Stimulated activated CD4-positive, alpha-beta T cell treated with anti-CD3 and anti-CD28 coated beads, TNF-alpha, amount 100 ng/mL, for 1 hour (primary cell): ENCODE data around the gene DHRS12.

Source experiments
- DNase-seq, 3 donors: peaks; one replicate each; pipeline ENCODE4 v3.0.0-alpha.2; 2020; ENCODE audit warnings: low read depth in 3 of 3, low spot score in 1 of 3

Gene DHRS12

DNA sequence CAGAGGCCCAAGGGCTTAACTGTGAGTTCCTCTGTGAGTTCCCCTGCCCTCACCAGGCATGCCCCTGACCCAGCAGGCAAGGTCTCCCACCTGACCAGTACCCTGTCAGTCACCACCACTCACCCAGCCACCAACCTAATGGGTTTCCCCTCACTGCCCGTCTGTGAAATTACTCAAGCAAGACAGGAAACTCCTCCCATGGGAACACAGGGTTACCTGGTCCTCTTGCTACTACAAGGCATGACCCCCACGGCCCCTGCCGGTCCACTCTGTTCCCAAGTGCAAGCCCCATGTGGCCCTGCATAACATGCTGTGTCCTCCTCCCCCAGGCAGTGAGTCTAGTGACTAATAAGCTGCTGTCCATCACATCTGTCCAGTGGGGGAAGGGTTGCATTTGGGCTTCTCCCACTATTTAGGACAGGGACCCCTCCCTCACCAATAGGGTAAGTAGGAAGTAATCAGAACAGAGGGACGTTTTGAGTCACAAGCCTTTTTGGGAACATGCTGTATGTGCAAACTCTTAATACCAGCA is 8.0 kb upstream of the DHRS12 start:
- DNase-seq, result no peak

DNA sequence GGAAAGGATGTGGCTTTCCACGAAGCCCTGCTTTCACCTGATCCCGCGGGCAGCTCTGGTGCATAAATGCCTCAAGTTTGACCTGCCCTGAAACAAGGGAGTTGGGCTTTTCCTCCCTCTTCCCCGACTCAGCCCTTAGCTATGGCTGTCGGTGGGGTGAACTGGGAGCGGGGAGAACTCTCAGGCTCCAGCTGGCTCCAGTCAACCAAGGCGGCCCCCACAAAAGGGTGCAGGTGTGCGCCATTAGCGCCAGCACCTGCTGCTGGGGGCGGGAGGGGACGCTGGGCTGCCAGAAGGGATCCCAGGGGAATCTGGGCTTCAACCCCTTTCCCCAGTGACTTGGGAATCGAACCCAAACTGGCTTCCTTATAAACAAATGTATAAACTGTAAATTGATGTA is 7.1 kb upstream of the DHRS12 start:
- no peak for DNase-seq

DNA sequence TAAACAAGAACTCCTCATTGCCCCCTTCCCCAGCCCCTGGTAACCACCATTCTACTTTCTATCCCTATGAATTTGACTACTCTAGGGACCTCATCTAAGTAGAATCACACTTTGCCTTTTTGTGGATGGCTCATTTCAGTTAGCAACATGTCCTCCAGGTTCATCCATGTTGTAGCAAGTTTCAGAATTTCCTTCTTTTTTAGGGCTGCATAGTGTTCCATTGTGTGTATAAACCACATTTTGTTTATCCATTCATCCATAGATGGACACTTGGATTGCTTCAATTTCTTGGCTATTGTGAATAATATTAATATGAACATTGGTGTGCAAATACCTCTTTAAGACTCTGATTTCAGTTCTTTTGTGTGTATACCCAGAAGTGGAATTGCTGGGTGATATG is 4.8 kb upstream of the DHRS12 start:
- DNase-seq, result no peak

- no peak for DNase-seq
These were observed 3.1 kb upstream of the DHRS12 start for GRCh38 chr13:51807041-51807440.

GRCh38 chr13:51806566-51806965 is 2.6 kb upstream of the DHRS12 start:
- DNase-seq, result no peak

DNA sequence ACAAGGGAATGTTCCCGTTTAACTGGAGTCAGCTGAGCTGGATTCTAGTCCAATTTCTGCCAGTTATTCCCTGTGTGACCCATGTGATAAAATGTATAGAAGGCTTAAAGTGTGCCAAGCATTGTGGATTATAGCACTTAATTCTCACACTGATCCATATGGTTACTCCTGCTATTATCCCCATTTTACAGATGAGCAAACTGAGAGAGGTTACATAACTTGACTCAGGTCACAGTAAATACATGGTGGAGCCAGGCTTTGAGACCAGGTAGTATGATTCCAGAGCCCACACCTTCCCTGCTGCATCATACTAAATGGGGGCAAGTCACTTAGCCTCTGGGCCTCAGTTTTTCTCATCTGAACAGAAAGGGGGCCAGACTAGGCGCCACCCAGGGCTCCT is 2.0 kb upstream of the DHRS12 start:
- DNase-seq, result no peak

DNA sequence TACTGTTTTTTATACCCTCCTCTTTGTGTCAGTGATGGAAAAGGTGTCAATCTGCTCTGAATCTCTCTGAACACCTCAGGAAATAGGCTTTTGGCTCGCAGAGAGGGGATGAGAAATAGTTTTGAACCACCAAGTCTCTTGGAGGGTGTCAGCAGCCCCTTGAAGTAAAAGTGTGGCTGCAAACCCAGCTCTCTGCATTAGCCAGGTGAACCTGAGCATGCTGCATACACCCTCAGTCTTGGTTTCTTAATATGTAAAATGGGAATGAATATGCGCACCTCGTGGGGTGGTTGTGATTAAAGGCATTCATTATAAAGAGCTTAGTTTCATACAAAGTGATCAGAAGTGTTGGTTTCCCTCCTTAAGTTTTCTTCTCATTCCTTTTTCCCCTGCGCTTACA is 1.4 kb upstream of the DHRS12 start:
- DNase-seq, result no peak

GRCh38 chr13:51804295-51805172 is 571 bp upstream of the DHRS12 start:
- DNase-seq, result no peak

- DNase-seq, result no peak
These were observed 1.1 kb downstream of the DHRS12 start for GRCh38 chr13:51802631-51803418.

GRCh38 chr13:51801631-51802099 is 2.3 kb downstream of the DHRS12 start:
- no peak for DNase-seq

- no peak for DNase-seq
These were observed 3.5 kb downstream of the DHRS12 start for GRCh38 chr13:51800486-51800885.

GRCh38 chr13:51799261-51799660 is 4.7 kb downstream of the DHRS12 start:
- no peak for DNase-seq

DNA sequence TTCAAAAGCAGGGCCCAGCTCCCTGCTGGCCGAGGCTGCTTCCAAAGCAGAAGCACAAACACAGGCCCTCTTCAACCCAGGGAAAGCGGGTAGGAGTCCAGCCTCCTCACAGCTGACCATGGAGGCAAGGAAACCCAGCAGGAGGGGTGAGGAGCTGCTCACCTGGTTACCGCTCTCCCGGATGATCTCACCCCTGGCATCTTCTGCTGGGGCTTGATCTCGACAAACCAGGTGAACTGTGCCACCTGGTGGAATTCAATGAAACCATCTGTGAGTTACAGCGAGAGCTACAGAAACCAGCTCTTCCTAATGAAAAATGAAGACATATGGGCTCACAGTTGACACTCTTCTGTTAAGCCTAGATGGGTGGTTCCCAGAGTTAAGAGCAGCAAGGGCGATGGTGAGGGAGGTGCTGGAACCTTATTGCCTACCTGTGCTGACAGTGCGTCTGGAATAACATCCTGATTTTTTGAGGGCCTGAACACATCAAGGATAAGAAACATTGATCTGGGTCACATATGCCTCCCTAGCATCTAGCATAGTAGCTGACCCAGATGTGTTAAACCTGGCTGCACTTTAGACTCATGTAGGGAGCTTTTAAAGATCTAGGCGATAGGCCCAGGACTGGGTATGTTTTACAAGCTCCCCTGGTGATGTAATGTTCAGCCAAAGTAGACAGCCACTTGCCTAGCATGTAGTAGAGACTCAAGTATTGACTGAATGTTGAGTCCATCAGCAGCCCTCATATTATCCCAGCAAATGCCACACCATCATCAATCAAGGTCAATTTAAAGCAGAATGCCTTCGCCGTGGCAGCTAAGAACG is 6.1 kb downstream of the DHRS12 start:
- DNase-seq, result peak in 2 of 3 donors; percentile 33 to 37

- no peak for DNase-seq
These were observed 7.4 kb downstream of the DHRS12 start for GRCh38 chr13:51796546-51796945.

DNA sequence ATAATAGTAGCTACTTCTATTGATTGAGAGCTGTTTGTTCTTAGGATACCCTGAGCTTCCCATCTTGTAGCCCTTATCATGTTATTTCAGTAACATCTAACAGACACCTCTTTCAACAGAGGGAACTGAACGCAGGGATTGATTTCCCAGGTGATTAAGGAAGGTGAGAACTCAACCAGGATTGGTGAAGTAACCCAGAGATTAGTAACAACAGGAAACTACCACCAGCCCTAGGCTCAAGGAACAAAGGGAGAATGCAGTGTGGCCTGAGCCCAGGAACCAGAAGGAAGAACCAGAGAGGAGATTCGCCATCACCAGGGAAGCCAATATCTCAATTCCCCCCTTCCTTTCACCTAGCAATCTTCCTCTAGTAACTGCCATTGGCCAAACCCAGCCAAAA is 8.5 kb downstream of the DHRS12 start:
- no peak for DNase-seq

DNA sequence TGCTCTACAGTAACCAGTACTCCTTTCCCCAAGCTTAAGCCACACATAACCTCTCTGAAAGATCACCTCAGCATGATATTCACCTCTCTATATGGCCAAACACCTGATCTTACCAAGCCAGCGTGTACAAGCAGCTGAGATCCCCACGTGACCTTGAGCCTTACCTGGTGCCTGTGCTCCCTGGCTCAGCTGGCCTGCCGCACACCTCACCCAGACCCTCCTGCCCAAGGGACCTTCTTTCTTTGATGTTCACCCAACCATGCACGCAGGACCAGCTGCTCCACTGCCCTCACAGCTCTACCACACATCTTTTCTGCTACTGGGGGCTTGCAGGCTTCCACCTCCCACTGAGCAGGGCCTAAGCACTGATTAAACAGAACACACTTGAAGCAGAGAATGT is 9.0 kb downstream of the DHRS12 start:
- DNase-seq, result no peak

- DNase-seq, result no peak
These were observed 10.2 kb downstream of the DHRS12 start for GRCh38 chr13:51793570-51794271.

- no peak for DNase-seq
These were observed 17.3 kb downstream of the DHRS12 start for GRCh38 chr13:51786425-51787265.

- DNase-seq, result no peak
These were observed 18.1 kb downstream of the DHRS12 start for GRCh38 chr13:51785712-51786424.
